LNCaP clone FGC (cell line): Measurements from ENCODE around the gene NOTCH2.

Source experiments
- DNase-seq: peaks from one replicate; pipeline ENCODE4 v3.0.0-alpha.2; 2011; ENCODE audit warnings: low read depth
- H3K4me3 ChIP-seq: 2 replicates; pipeline ENCODE4 v1.5.1; 2011; ENCODE audit warnings: mild to moderate bottlenecking, low read depth, low read length, control low read depth
- CTCF ChIP-seq: IDR thresholded peaks from 2 replicates; pipeline ENCODE4 v1.5.1; 2012; ENCODE audit warnings: mild to moderate bottlenecking; ENCODE audit not compliant: control insufficient read depth, insufficient read depth; ENCODE audit errors: extremely low read depth

Gene NOTCH2

GRCh38 chr1:119987686-119988085 lies 81.8 kb downstream of the NOTCH2 start:
- DNase-seq: no peak

GRCh38 chr1:119987112-119987511 lies 82.3 kb downstream of the NOTCH2 start:
- no peak for DNase-seq
- no peak overlapping the region for H3K4me3 ChIP-seq
- TF ChIP-seq CTCF: no peak

More at GRCh38 chr1:119987686-119988085, 81.8 kb downstream of the NOTCH2 start:
- no peak overlapping the region for H3K4me3 ChIP-seq
- no peak for TF ChIP-seq CTCF

GRCh38 chr1:119986007-119986497 lies 83.4 kb downstream of the NOTCH2 start:
- no peak overlapping the region for H3K4me3 ChIP-seq
- no peak for DNase-seq
- no peak for TF ChIP-seq CTCF

- DNase-seq: no peak
- no peak for TF ChIP-seq CTCF
- H3K4me3 ChIP-seq: no peak overlapping the region
These were observed 84.7 kb downstream of the NOTCH2 start for GRCh38 chr1:119984771-119985170.

GRCh38 chr1:119981986-119982815 lies 87.3 kb downstream of the NOTCH2 start:
- DNase-seq: no peak
- no peak for TF ChIP-seq CTCF
- H3K4me3 ChIP-seq: no peak overlapping the region

- no peak for DNase-seq
- no peak overlapping the region for H3K4me3 ChIP-seq
- TF ChIP-seq CTCF: no peak
These were observed 88.0 kb downstream of the NOTCH2 start for GRCh38 chr1:119981496-119981895.
